ENCODE data around the gene CXCR5. TPM values are rescaled to one million over a fixed set of nuclear protein-coding genes. Genes with fewer than 3 reads are reported as not detected.

Gene CXCR5
- total RNA-seq, 2 experiments from 2014 or later, result 18.9 to 21.3 TPM

DNA sequence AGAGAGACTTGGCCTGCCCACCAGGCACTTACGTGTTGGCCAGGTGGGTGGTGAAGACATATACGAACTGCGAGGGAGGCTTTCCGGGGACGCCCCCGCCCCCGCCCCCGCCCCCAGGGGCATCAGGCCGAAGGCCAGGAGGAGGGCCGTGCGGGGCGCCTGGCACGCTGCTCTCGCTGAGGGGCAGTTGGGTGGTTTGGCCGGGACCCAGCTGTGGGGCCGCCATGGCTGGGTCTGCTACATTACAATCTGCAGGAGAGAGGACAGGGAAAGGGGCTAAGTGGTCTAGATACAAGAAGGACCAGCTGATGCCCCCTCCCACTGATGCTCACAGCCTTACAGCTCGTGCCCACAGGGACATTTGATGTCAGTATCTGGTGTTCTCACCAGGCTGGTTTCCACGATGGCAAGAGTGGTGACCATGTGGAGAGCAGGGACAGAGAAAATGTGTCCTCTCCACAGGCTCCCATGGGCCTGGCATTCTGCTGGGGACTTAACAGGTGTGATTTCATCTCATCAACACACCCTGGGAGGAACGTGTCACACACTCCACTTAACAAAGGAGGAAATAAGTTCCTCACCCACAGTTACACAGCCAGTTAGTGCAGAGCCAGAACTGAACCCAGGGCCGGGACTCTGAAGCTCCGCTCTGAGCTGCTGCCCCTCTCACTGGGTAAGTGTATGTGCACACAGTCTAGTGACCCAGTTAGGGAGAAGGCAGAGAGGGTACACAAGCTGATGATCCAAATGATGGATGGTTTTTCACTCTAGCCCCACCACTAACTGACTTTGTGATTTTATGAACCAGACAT lies 19.7 kb downstream of the CXCR5 start:
- Mint-ChIP-seq H3K9me3 (ENCODE audit: low read depth) (no peaks in the 10 kb centered on the region), H3K36me3 (ENCODE audit: low read depth) (peaks cover 30% of the 10 kb centered on the region), H3K4me1 (peaks cover 19% of the 10 kb centered on the region), H3K27me3 (no peaks in the 10 kb centered on the region), H3K27ac (peak overlapping the region; percentile 55), H3K4me3 (no peak overlapping the region)
- ChIA-PET POLR2A (interaction anchor here (0.6 kb wide), 1 partner anchor 25 kb away, joined by 4 read pairs; no protein-coding TSS in a partner anchor), CTCF (interaction anchor here (0.6 to 1.2 kb wide), 4 partner anchors 33 to 233 kb away, joined by 3 to 4 read pairs (median 4); no protein-coding TSS in a partner anchor)
- DNase-seq (no peak), ATAC-seq (no peak)
- intact Hi-C loops (cut with DNase I, micrococcal nuclease), result no loop called here

DNA sequence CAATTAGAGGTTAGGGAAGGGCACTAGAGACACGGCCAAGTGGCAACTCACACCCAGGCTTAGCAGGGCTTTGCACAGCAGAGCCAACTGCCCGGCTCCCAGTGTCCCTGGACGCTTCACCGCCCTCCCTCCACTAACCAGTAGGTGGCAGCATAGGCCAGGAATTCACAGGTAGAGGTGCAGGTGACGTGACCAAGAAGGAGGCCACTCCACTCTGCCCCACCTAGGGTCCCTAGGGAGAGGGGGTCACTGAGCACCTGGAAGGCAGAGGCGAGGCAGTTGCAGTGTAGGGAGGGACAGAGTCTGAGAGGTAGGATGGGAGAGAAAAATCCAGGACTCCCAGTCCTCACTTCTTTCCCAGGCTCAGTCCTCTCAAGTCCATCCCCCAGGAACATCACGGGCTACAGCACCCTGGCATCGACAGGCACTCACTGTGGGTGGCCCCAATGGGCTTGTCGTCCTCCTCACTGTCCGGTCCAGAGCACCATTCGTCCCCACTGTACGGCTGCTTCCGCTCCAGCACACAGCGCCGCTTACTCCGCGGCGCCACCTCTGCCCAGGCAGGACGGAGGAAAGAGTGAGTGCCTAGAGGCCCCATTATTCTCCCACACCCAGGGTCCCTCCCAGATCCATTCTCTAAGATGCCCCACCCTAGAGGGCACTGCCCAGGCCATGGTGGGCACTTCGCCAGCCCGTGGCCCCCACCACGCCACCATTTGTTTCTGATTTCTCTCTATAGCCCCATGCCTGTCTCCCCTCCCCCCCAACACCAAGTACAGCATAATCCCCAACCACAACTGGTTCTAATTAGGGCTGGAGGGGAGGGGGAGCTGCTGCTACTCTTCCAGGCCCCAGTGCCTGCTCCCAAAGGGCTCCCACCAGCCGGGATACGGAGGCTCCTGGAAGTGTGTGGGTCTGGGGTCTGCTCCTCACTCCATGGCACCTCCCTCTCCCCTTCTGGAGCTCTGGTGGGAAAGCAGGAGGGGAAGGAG lies 23.7 kb downstream of the CXCR5 start:
- CTCF ChIA-PET, result interaction anchor here (0.6 to 10.3 kb wide), 13 partner anchors 12 to 217 kb away, joined by 3 to 96 read pairs (median 5); partner anchors contain the start of genes DDX6, TRAPPC4 and UPK2
- Mint-ChIP-seq H3K4me3 (no peak overlapping the region), H3K27ac (peak overlapping the region; percentile 67), H3K4me1 (peaks cover 48% of the 10 kb centered on the region), H3K9me3 (ENCODE audit: low read depth) (no peaks in the 10 kb centered on the region), H3K36me3 (ENCODE audit: low read depth) (peaks cover 16% of the 10 kb centered on the region), H3K27me3 (no peaks in the 10 kb centered on the region)
- DNase-seq (peak; percentile 92), ATAC-seq (peak; percentile 66)
- POLR2A ChIA-PET, result interaction anchor here (0.6 kb wide), 1 partner anchor 769 kb away, joined by 3 read pairs; no protein-coding TSS in a partner anchor
- intact Hi-C loops (cut with DNase I, micrococcal nuclease), result loop anchor here (1.0 kb wide), 3 partner anchors 23 to 217 kb away; partner anchors contain the start of gene UPK2 (in 2 of the 2)

DNA sequence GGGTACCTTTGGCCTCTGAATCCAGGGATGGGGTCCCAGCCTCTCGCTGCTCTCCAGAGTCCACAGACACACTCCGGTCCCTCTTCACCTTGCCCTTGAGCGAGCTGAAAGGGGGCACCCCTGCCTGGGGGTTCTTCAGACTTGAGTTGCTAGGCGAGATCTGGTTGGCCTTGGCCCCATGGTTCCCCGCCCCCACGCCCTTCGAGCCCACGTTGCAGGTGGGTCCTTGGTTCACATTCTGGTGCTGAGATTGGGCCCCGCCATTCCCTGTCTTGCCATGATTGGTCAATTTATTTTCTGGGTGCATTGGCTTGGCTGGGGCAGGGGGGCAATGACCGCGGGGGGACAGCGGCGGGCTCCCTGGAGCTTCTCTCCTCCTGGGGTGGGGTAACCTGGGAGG lies 24.6 kb downstream of the CXCR5 start:
- intact Hi-C loops (cut with DNase I, micrococcal nuclease), result no loop called here
- peaks cover 16% of the 10 kb centered on the region for H3K36me3 Mint-ChIP-seq (ENCODE audit: low read depth)
- DNase-seq (no peak), ATAC-seq (no peak)
- H3K9me3 Mint-ChIP-seq (ENCODE audit: low read depth), result no peaks in the 10 kb centered on the region
- H3K4me3 Mint-ChIP-seq, result no peak overlapping the region
- POLR2A ChIA-PET, result interaction anchor here (1.0 kb wide), 1 partner anchor 18 kb away, joined by 5 read pairs; the partner anchor contains the start of gene BCL9L
- CTCF ChIA-PET, result interaction anchor here (0.6 to 10.3 kb wide), 10 partner anchors 13 to 296 kb away, joined by 3 to 96 read pairs (median 4); partner anchors contain the start of genes CXCR5, TRAPPC4 and UPK2
- peaks cover 57% of the 10 kb centered on the region for H3K4me1 Mint-ChIP-seq
- H3K27me3 Mint-ChIP-seq, result no peaks in the 10 kb centered on the region
- peak overlapping the region; percentile 51 for H3K27ac Mint-ChIP-seq

DNA sequence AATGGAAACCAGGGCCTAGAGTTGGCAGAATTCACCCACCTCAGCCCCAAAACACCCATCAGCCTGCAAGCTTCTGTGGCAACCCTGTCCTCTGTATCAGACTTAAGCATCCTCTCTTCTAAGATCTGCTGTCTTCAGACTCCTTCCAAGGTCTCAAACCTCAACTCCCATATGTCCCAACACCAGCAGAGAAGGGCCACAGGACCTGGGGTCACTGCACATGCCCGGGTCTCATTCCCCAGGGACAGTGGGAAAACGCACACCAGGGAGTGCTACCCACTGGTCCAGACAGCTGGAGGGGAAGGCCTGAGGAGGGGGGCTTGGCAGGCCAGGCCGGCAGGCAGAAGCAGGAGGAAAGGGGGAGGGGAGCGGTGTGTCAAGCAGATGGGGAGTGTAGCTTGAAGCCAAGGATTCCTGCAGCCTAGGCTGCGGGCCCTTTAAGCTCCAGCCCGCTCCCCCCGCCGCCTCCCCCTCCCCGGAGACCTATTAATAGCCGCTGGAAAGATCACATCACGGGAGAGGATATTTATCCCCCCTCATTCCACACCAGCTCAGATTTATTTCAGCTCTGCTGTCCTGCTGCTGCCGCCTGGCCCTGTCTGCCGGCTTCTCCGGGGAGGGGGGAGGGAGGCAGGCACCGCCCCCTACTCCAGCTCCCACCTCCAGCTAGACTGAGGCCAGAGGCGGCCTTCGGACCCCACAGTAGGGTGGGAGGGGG lies 25.4 kb downstream of the CXCR5 start:
- ATAC-seq (no peak), DNase-seq (peak; percentile 34)
- H3K27ac Mint-ChIP-seq, result peak overlapping the region; percentile 64
- ChIA-PET CTCF (interaction anchor here (0.6 to 10.3 kb wide), 13 partner anchors 9 to 588 kb away, joined by 3 to 96 read pairs (median 3); partner anchors contain the start of genes CXCR5, TRAPPC4 and UPK2), POLR2A (interaction anchor here (0.5 to 2.3 kb wide), 5 partner anchors 17 to 120 kb away, joined by 3 to 10 read pairs (median 3); partner anchors contain the start of gene BCL9L)
- peaks cover 16% of the 10 kb centered on the region for H3K36me3 Mint-ChIP-seq (ENCODE audit: low read depth)
- no peaks in the 10 kb centered on the region for H3K27me3 Mint-ChIP-seq
- no peaks in the 10 kb centered on the region for H3K9me3 Mint-ChIP-seq (ENCODE audit: low read depth)
- H3K4me1 Mint-ChIP-seq, result peaks cover 63% of the 10 kb centered on the region
- H3K4me3 Mint-ChIP-seq, result no peak overlapping the region
- intact Hi-C loops (cut with DNase I, micrococcal nuclease), result no loop called here

DNA sequence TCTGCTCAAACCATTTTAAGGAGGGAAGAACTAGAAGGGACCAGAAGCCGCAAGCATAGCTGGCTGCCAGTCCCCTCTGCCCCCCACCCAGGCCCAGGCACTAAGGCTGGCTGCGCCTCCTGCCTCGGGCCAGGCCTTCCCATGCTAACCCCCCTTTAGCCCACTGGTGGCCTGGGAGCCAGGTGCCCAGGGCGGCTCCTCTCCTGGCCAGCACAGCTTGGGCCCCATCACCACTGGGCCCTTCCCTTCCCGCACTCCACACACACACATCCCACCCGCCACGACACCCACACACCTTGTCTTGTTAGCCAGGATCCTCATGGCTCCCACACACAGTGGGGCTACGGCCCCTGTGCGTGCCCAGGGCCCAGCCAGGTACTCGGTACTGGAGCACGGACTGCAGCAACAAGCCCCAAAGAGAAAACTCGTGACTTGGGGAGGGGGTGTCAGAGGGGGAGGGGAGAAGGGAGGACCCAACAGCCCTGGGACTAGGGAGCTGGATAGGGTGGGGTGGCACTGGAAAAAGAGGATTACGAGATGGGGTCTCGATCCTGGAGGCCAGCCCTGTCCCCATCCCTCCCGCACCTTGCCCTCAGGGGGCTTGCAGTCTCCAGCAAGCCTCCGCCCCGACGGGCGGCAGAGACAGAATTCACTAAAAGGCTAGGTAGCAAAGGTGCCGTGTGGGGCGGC lies 26.1 kb downstream of the CXCR5 start:
- intact Hi-C loops (cut with DNase I, micrococcal nuclease), result no loop called here
- DNase-seq (peak; percentile 35), ATAC-seq (no peak)
- CTCF ChIA-PET, result interaction anchor here (0.6 to 10.3 kb wide), 9 partner anchors 10 to 589 kb away, joined by 3 to 96 read pairs (median 3); partner anchors contain the start of genes CXCR5 and UPK2
- H3K9me3 Mint-ChIP-seq (ENCODE audit: low read depth), result no peaks in the 10 kb centered on the region
- peak overlapping the region; percentile 60 for H3K27ac Mint-ChIP-seq
- H3K27me3 Mint-ChIP-seq, result no peaks in the 10 kb centered on the region
- POLR2A ChIA-PET, result interaction anchor here (0.5 to 2.3 kb wide), 6 partner anchors 20 to 121 kb away, joined by 3 to 10 read pairs (median 3); partner anchors contain the start of gene DDX6
- peaks cover 70% of the 10 kb centered on the region for H3K4me1 Mint-ChIP-seq
- H3K4me3 Mint-ChIP-seq, result no peak overlapping the region
- H3K36me3 Mint-ChIP-seq (ENCODE audit: low read depth), result peaks cover 16% of the 10 kb centered on the region

DNA sequence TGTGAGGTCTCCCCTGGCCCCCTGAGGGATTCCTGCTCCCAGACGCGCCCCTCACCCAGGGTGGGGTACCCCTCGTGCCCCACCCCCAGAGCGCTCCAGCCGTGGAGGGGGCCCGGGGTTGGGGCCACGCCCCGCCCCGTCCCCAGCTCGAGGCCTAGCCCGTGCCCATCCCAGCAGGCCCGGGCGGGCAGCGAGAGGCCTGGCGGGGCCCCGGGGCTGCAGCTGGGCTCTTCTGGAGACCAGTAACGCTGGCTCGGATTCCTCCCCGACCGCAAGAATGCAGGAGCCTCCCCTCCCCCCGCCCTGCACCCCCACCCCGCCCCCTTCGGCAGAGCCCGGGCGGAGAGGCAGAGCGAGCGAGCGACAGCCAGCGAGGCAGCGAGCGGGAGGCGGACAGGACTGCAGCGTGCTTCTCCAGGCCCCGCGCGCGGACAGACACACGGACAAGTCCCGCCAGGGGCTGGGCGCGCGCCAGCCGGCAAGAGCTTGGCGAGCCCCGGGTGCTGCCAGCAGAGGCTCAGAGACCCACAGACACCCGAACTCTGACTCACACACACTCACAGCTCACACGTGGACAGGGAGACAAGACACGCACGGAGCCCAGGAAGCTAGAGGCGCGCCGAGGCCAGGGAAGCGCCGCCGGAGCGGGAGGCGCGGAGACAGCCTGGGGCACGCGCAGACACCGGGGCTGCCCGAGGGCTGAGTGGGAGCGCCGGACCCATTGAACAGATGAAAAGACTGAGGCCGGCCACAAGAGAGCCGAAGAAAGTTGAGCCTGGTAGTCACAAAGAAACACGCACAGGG lies 26.8 kb downstream of the CXCR5 start:
- intact Hi-C loops (cut with DNase I, micrococcal nuclease), result no loop called here
- ChIA-PET POLR2A (interaction anchor here (0.8 to 2.3 kb wide), 5 partner anchors 19 to 121 kb away, joined by 3 to 10 read pairs (median 4); partner anchors contain the start of genes CXCR5 and DDX6), CTCF (interaction anchor here (6.4 to 10.3 kb wide), 2 partner anchors 21 to 45 kb away, joined by 70 to 96 read pairs; partner anchors contain the start of gene UPK2)
- Mint-ChIP-seq H3K36me3 (ENCODE audit: low read depth) (peaks cover 16% of the 10 kb centered on the region), H3K27ac (peak overlapping the region; percentile 93), H3K9me3 (ENCODE audit: low read depth) (no peaks in the 10 kb centered on the region), H3K27me3 (no peaks in the 10 kb centered on the region), H3K4me1 (peaks cover 77% of the 10 kb centered on the region), H3K4me3 (peak overlapping the region; percentile 78)
- DNase-seq, result peak; percentile 65
- no peak for ATAC-seq

DNA sequence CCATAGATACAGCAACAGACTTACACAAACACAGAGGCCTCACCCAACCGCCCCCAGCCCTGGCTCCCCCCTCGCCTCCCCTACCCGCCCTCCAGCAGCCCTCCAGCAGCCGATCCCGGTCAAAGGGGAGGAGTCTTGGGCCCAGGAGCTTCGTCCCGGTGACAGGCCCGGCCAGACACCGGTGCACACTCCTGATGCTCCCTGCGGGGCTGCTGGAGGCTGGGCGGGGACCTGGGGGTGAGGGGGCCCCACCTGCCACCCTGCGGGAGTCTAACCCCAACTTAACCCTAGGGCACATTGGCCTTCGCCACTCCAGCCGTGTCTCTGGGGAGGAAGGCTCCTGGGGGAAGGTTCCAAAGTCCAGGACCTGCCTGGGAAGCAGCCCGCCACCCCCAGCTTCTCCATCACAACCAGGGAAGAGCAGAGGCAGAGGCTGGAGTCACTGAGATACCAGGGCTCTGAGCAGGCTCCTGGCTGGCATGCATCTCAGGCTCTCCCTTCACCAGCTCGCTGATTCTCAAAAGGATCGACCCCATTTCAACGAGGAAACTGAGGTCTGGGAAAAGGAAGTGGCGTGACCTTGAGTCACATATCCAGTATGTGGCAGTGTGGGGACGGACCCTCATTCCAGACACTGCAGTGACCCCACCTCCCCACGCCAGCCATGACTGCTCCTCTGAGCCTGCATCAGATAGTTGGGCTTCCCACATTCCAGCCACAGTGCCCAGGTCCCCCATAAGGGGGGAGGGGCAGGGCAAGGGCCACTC lies 27.6 kb downstream of the CXCR5 start:
- Mint-ChIP-seq H3K36me3 (ENCODE audit: low read depth) (peaks cover 13% of the 10 kb centered on the region), H3K27ac (peak overlapping the region; percentile 100), H3K4me3 (peak overlapping the region; percentile 78), H3K27me3 (no peaks in the 10 kb centered on the region), H3K4me1 (peaks cover 85% of the 10 kb centered on the region), H3K9me3 (ENCODE audit: low read depth) (no peaks in the 10 kb centered on the region)
- ChIA-PET CTCF (interaction anchor here (0.6 to 10.3 kb wide), 6 partner anchors 20 to 124 kb away, joined by 3 to 96 read pairs (median 5); partner anchors contain the start of genes CXCR5 and UPK2), POLR2A (interaction anchor here (1.0 to 3.7 kb wide), 8 partner anchors 11 to 122 kb away, joined by 4 to 26 read pairs (median 8); partner anchors contain the start of genes BCL9L, CXCR5 and DDX6)
- ATAC-seq, result peak; percentile 1
- peak; percentile 50 for DNase-seq
- intact Hi-C loops (cut with DNase I, micrococcal nuclease), result no loop called here

DNA sequence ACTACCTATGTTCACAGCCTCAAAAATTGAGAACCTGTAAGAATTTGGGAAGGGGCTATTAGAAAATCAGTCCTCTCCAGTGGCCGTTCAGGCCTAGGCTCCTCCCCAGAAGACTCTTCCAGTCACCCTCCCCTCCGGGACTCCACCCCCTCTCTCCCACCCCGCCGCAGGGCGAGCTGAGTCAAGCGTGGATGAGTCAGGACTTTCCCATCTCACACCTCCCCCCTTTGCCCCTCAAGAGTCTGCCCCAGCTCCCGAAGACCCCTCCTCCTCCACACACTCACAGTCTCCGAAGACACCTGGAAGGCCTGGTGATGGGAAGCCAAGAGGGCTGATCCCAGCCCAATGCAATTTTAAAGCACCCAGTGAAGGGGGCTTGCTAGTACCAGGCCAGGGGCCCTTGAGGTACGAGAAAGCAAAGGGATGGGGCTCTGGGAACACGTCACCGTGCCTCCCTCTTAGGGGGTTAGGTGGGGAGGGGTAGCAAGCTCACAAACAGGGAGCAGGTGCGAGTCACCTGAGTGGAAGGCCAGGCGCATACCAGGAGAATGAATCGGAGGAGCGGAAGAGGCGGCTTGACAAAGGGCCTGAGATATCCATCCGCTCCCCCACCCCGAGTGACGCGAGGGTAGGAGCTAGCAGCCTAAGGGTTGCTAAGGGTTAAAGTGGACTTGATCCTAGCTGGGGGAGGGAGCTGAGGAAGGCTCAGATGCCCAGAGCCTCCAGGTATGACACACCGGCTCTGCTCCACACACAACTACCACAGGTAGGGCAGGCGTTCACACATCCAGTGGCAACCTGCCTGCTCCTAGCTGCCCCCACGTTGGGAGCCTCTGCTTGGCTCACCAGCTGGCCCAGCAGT lies 28.4 kb downstream of the CXCR5 start:
- H3K27me3 Mint-ChIP-seq, result no peaks in the 10 kb centered on the region
- H3K27ac Mint-ChIP-seq, result peak overlapping the region; percentile 100
- ATAC-seq (peak; percentile 59), DNase-seq (peak; percentile 92)
- POLR2A ChIA-PET, result interaction anchor here (1.2 to 3.7 kb wide), 8 partner anchors 11 to 122 kb away, joined by 4 to 26 read pairs (median 6); partner anchors contain the start of genes BCL9L and DDX6
- H3K4me1 Mint-ChIP-seq, result peaks cover 88% of the 10 kb centered on the region
- H3K36me3 Mint-ChIP-seq (ENCODE audit: low read depth), result peaks cover 9% of the 10 kb centered on the region
- no peaks in the 10 kb centered on the region for H3K9me3 Mint-ChIP-seq (ENCODE audit: low read depth)
- peak overlapping the region; percentile 78 for H3K4me3 Mint-ChIP-seq
- intact Hi-C loops (cut with DNase I, micrococcal nuclease), result loop anchor here (1.0 kb wide), 1 partner anchor 16 kb away; no protein-coding TSS in a partner anchor
- CTCF ChIA-PET, result interaction anchor here (0.6 to 10.3 kb wide), 9 partner anchors 17 to 222 kb away, joined by 3 to 96 read pairs (median 6); partner anchors contain the start of genes CXCR5, SLC37A4 and UPK2

All from activated CD4-positive, alpha-beta T cell treated with anti-CD3 and anti-CD28 coated beads for 36 hours (primary cell).